Measurements from ENCODE around the gene KLHL33. TPM values are rescaled to one million over a fixed set of nuclear protein-coding genes. Genes with fewer than 3 reads are reported as not detected.

KLHL33 gene, protein sequence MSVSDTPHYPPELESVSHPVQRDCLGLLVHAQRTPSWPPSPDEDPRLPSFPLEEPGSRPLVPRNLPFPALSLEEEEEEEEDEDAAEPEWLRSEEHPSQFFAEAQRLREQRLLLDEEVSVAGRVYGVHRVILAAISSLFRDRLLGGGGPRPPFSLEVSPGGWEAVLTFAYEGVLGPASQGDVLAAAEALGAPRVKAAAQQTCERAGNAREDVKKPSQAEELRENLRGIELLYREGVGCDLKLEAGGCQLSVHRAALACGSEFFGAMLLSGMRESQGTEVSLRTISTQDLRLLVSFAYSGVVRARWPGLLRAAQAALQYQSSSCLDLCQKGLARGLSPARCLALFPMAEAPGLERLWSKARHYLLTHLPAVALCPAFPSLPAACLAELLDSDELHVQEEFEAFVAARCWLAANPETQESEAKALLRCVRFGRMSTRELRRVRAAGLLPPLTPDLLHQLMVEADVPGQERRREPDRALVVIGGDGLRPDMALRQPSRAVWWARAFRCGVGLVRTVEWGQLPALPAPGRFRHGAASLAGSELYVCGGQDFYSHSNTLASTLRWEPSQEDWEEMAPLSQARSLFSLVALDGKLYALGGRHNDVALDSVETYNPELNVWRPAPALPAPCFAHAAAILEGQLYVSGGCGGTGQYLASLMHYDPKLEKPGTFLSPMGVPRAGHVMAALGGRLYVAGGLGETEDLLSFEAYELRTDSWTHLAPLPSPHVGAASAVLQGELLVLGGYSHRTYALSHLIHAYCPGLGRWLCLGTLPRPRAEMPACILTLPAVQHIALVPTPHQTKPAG
- under 1 TPM; 0.15 to 0.17 TPM for total RNA-seq

DNA sequence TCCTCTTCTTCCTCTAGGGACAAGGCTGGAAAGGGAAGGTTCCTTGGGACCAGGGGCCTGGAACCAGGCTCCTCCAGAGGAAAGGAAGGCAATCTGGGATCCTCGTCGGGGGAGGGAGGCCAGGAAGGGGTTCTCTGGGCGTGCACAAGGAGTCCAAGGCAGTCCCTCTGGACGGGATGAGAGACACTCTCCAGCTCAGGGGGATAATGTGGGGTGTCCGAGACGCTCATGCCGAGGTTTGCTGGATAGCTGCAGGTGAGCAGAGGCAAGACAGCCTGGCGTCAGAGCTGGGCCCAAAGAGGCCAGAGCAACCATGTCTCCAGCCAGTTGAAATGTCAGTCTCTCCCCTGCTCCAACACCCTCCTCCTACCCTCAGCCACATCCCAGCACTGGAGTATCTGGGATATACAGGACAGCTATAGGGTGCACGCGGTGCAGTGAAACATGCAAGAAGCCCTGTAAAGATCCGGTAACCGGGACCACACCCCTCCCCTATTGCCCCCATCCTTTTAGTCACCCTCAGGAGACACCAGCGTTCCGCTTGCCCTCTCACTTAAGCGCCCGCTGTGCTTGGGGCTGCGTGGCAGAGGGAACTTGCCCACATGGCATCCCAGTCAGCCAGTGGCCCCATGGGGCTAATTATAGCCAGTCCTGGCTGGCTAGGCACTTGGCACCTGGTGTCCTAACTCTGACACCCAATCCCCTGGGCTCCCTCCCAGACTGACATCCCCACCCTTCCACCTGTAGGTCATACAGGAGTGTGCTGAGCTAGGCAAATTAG lies at the start of gene KLHL33:
Gene KLHL33 (minus strand): TSS at position 585 of the 781 bp plus-strand sequence. CDS start 355 bp downstream, at position 230.
- Mint-ChIP-seq H3K36me3 (ENCODE audit: low read depth) (no peaks in the 10 kb centered on the region), H3K4me1 (peaks cover 7% of the 10 kb centered on the region), H3K9me3 (no peaks in the 10 kb centered on the region), H3K27me3 (peaks cover 3% of the 10 kb centered on the region), H3K4me3 (no peak within 1 kb of the TSS), H3K27ac (peak within 1 kb of the TSS; percentile 26)
- ChIA-PET CTCF (interaction anchor here (0.9 to 1.1 kb wide), 2 partner anchors 13 to 20 kb away, joined by 5 to 6 read pairs; no protein-coding TSS in a partner anchor), POLR2A (no interaction called here)
- DNase-seq: no peak

DNA sequence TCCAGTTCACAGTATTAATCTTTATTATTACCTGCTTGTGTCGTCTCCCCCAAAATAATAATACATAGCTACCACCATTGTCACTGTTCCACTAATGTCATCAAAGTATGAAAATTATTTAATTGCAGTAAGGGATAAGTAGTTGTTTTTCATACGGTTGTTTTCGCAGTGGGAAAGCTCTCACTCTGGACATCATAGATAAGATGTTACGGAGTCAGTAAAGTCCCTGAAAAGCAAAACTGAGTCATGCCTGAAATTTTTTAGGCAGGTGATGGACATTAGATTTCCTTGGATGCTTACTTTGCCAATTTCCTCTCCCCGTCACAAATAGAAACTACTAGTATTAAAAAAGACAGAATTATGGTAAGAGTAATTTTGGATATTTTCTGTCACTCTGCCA lies 46.4 kb upstream of the KLHL33 start:
- H3K4me1 Mint-ChIP-seq: peaks cover 30% of the 10 kb centered on the region
- no peak overlapping the region for H3K4me3 Mint-ChIP-seq
- POLR2A ChIA-PET: no interaction called here
- no peak for DNase-seq
- peaks cover 27% of the 10 kb centered on the region for H3K36me3 Mint-ChIP-seq (ENCODE audit: low read depth)
- H3K27me3 Mint-ChIP-seq: no peaks in the 10 kb centered on the region
- H3K27ac Mint-ChIP-seq: no peak overlapping the region
- no peaks in the 10 kb centered on the region for H3K9me3 Mint-ChIP-seq
- CTCF ChIA-PET: interaction anchor here (0.7 to 1.3 kb wide), 2 partner anchors 16 to 155 kb away, joined by 3 read pairs; no protein-coding TSS in a partner anchor

DNA sequence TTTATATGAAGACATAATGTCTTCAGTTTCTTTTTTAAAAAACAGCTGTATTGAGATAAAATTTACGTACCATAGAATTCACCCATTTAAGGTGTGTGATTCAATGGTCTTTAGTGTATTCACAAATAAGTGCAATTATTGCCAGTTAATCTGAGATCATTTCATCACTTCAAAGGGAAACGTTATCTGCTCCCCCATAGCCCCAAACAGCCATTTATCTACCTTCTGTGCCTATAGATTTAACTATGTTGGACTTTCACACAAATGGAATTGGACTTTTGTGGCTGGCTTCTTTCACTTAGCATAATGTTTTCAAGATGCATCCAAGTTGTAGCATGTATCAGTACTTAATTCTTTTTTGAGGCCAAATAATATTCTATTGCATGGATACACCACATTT lies 42.9 kb upstream of the KLHL33 start:
- Mint-ChIP-seq H3K4me3 (no peak overlapping the region), H3K4me1 (peaks cover 49% of the 10 kb centered on the region), H3K9me3 (no peaks in the 10 kb centered on the region), H3K27ac (no peak overlapping the region), H3K27me3 (no peaks in the 10 kb centered on the region), H3K36me3 (ENCODE audit: low read depth) (peaks cover 62% of the 10 kb centered on the region)
- POLR2A ChIA-PET: no interaction called here
- CTCF ChIA-PET: interaction anchor here (0.8 to 0.9 kb wide), 2 partner anchors 11 to 203 kb away, joined by 3 to 4 read pairs; no protein-coding TSS in a partner anchor
- DNase-seq: no peak

DNA sequence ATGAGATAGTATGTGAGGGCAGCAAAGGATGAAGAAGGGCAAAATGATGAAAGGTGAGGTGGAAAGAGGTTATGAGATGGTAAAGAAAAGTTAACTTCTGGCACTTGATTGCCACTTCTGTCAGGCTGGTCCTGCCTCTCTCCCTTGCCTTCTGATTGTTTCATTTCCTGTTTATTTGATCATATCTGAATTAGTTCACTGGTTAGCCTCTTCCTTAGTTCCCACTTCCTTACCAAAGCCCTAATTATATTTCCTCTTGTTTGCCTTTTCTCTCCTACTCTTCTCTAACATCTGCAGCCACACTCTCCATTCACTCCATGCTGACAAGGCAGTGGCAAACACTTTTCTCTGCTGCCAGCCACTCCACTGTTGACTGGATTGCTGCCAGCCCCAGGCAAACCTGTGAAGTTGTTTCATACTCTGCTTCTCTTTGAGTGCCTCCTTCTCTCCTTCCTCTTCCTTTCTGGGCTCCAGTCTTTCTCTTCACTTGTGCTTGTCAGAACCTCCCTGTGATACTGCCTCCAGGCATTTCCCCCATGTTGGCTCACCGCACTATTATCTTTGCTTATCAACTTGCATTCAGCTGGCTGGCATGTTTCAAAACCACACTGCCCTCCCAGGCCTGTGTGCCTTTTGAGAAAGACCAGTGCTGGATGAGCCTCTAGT lies 41.4 kb upstream of the KLHL33 start:
- Mint-ChIP-seq H3K36me3 (ENCODE audit: low read depth) (peaks cover 75% of the 10 kb centered on the region), H3K9me3 (no peaks in the 10 kb centered on the region), H3K27ac (peak overlapping the region; percentile 85), H3K4me1 (peaks cover 60% of the 10 kb centered on the region), H3K27me3 (no peaks in the 10 kb centered on the region), H3K4me3 (peak overlapping the region; percentile 36)
- ChIA-PET POLR2A (no interaction called here), CTCF (no interaction called here)
- peak; percentile 44 for DNase-seq

DNA sequence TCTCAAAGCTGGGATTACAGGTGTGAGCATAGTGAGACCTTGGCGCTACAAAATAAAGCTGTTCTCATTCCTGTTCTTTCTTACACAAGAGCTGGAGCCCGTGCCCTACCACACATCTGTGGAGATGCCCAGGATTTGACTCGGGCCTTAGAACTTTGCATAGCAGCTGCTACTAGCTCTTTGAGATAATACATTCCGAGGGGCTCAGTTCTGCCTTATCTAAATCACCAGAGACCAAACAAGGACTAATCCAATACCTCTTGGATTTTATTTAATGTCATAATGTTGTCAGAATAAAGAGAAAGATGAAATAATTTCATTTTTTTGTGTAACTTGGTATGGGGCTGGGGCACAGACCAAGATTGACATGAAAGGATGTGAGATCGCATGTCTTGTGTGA lies 40.8 kb upstream of the KLHL33 start:
- Mint-ChIP-seq H3K27ac (peak overlapping the region; percentile 85), H3K27me3 (no peaks in the 10 kb centered on the region), H3K4me1 (peaks cover 66% of the 10 kb centered on the region), H3K4me3 (peak overlapping the region; percentile 36), H3K9me3 (no peaks in the 10 kb centered on the region), H3K36me3 (ENCODE audit: low read depth) (peaks cover 81% of the 10 kb centered on the region)
- ChIA-PET POLR2A (interaction anchor here (0.6 kb wide), 1 partner anchor 15 kb away, joined by 3 read pairs; the partner anchor contains the start of gene PIP4P1), CTCF (interaction anchor here (1.3 to 1.4 kb wide), 2 partner anchors 9 to 14 kb away, joined by 3 read pairs; no protein-coding TSS in a partner anchor)
- DNase-seq: no peak

DNA sequence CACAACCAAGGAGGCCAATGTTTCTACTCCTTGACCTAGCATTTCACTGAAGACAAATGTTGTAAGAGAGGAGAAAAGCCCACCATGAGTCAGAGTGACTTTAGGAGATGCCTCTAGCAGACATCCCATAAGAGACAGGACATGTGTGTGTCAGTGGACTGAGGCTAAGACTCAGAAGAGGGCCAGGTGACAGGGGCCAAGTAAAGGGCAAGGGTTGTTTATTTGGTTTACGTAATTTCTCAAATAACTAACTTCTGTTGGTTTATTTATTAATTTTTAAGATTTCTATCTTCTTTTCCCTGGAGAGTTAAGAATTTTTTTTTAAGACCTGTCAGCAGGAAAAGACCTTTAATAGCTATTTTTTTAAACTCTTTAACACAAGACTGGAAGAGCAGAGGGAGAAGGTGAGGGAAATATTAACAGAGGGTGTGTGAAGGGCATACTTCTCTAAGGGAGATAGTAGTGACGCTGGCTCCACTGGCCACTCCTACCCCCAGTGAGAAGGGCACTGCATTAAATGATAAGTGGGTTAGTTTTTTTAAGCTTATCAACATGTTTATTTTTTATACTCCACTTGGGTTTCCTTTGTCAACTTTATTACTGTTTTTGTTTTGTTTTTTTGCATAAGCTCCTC lies 36.7 kb upstream of the KLHL33 start:
- DNase-seq: no peak
- CTCF ChIA-PET: no interaction called here
- Mint-ChIP-seq H3K27me3 (no peaks in the 10 kb centered on the region), H3K4me1 (peaks cover 71% of the 10 kb centered on the region), H3K4me3 (peak overlapping the region; percentile 95), H3K9me3 (no peaks in the 10 kb centered on the region), H3K27ac (peak overlapping the region; percentile 54), H3K36me3 (ENCODE audit: low read depth) (peaks cover 75% of the 10 kb centered on the region)
- POLR2A ChIA-PET: interaction anchor here (0.7 kb wide), 1 partner anchor 17 kb away, joined by 3 read pairs; the partner anchor contains the start of gene APEX1

DNA sequence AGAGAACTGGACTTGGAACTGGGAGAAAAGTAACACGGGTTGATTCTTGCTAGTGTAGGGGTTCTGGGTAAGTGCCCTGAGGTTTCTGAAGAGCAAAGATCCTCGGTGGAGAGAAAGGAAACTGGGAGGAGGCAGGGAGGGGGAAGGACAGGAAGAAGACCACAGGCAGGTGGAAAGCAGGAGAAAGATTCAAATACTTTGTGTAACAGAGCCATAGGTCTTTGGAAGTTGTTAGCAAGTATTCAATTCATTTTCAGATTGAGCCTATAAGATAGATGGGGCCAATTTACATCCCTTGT lies 34.6 kb upstream of the KLHL33 start:
- Mint-ChIP-seq H3K4me1 (peaks cover 50% of the 10 kb centered on the region), H3K27ac (peak overlapping the region; percentile 97), H3K4me3 (peak overlapping the region; percentile 95), H3K9me3 (no peaks in the 10 kb centered on the region), H3K27me3 (peaks cover 2% of the 10 kb centered on the region), H3K36me3 (ENCODE audit: low read depth) (peaks cover 54% of the 10 kb centered on the region)
- no peak for DNase-seq
- ChIA-PET CTCF (interaction anchor here (0.9 to 1.4 kb wide), 3 partner anchors 11 to 44 kb away, joined by 3 read pairs; no protein-coding TSS in a partner anchor), POLR2A (interaction anchor here (1.4 to 1.6 kb wide), 2 partner anchors 9 to 15 kb away, joined by 5 to 9 read pairs; partner anchors contain the start of genes APEX1, OSGEP and PIP4P1)

DNA sequence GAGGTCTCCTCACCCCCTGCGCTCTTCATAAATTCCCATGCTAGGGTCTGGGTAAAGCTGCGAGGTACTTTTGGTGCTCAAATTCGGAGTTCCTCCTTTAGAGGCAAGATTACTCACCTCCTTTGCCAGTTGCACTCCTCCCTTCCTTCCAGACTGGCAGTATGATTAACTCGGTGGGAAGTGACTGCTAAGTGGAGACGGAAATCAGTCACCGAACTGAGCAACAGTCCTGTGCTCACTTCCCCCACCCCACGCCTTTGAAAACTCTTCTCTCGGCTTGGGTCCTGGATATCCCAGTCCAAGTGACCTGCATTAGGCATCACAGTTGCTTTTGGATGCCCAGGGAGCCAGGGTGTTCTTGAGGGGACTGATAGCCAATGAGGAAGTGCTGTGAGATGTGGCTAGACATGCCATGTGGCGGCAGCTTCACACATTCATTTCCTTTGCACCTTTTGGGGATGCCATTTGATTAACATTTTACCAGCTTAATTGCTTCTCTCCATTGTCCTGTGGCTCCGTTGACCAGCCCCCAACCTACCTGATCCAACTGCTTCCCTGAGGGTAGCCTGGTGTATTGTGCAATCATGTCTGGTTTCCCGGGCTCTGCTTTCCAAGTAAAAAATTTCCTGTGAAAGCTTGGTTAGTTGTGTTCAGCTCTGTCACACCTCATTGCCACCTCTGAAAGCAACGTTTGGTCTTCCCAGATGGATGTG lies 34.1 kb upstream of the KLHL33 start:
- H3K4me1 Mint-ChIP-seq: peaks cover 45% of the 10 kb centered on the region

DNA sequence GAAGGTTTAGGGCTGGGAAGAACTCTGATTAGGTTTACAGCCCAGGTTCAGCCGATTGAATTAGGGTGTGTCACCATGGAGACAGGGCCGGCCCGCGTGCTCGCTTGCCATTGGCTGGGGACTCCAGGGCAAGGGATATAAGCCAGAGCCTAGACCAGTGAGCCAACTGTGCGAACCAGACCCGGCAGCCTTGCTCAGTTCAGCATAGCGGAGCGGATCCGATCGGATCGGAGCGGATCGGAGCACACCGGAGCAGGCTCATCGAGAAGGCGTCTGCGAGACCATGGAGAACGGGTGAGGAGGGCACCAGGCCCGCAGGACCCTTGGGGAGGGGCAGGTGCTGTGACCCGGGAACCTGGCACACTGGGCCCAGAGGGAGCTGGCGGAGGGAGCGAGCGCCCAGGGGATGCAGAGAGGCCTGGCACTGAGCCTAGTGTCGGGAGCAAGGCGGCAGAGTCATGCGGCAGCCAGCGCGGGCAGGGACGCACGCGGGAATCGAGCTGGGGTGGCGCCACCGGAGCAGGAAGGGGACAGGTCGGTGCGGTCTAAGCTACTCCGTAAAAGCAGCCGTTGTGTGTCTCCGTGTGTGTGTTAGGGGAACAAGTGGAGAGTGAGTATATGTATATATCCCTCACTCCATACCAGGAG lies 33.4 kb upstream of the KLHL33 start, which contains the start of gene PNP:
Gene PNP (plus strand): TSS at position 165 of the 648 bp plus-strand sequence. CDS start 119 bp downstream, at position 284.
- H3K4me1 Mint-ChIP-seq: peaks cover 39% of the 10 kb centered on the region
- H3K27me3 Mint-ChIP-seq: peaks cover 2% of the 10 kb centered on the region
- H3K36me3 Mint-ChIP-seq (ENCODE audit: low read depth): peaks cover 42% of the 10 kb centered on the region
- CTCF ChIA-PET: interaction anchor here (0.9 kb wide), 2 partner anchors 45 to 214 kb away, joined by 3 read pairs; no protein-coding TSS in a partner anchor
- no peaks in the 10 kb centered on the region for H3K9me3 Mint-ChIP-seq
- peak within 1 kb of the TSS; percentile 97 for H3K27ac Mint-ChIP-seq
- POLR2A ChIA-PET: interaction anchor here (0.6 to 1.6 kb wide), 4 partner anchors 8 to 126 kb away, joined by 3 to 9 read pairs (median 6); partner anchors contain the start of genes APEX1, OSGEP, PARP2 and PIP4P1
- peak within 1 kb of the TSS; percentile 95 for H3K4me3 Mint-ChIP-seq
- DNase-seq: peak; percentile 94

More for the DNA sequence above, 34.1 kb upstream of the KLHL33 start:
- POLR2A ChIA-PET: interaction anchor here (0.6 to 1.6 kb wide), 4 partner anchors 9 to 126 kb away, joined by 3 to 9 read pairs (median 6); partner anchors contain the start of genes APEX1, OSGEP, PARP2 and PIP4P1
- DNase-seq: peak; percentile 48
- peak overlapping the region; percentile 95 for H3K4me3 Mint-ChIP-seq
- CTCF ChIA-PET: interaction anchor here (0.9 to 1.4 kb wide), 4 partner anchors 12 to 214 kb away, joined by 3 read pairs; no protein-coding TSS in a partner anchor
- peaks cover 2% of the 10 kb centered on the region for H3K27me3 Mint-ChIP-seq
- H3K9me3 Mint-ChIP-seq: no peaks in the 10 kb centered on the region
- H3K36me3 Mint-ChIP-seq (ENCODE audit: low read depth): peaks cover 48% of the 10 kb centered on the region
- H3K27ac Mint-ChIP-seq: peak overlapping the region; percentile 97

DNA sequence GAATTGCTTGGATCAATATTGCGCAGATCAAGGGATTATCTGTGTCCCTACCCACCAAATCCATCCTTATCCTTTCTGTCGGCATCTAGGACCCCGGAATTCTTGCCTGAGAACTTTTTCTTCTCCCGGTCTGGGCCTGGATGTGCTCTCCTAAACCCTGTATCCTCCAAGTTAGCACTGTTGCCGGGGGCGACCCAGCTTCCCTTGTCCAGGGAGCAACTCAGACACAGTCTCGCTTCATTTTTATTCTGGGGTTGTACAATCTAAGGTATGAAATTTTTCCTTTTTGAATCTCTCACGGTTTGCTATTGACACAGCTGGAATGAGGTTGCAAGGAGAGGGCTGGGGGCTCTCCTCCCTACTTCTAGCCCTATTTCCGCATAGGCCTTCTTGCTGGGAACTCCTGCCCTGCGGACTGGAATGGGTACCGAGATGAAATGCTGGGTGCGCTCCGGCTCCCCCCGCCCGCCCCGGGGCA lies 32.8 kb upstream of the KLHL33 start:
- peak overlapping the region; percentile 95 for H3K4me3 Mint-ChIP-seq
- no peaks in the 10 kb centered on the region for H3K9me3 Mint-ChIP-seq
- ChIA-PET POLR2A (no interaction called here), CTCF (no interaction called here)
- peak overlapping the region; percentile 97 for H3K27ac Mint-ChIP-seq
- H3K4me1 Mint-ChIP-seq: peaks cover 33% of the 10 kb centered on the region
- no peak for DNase-seq
- H3K36me3 Mint-ChIP-seq (ENCODE audit: low read depth): peaks cover 36% of the 10 kb centered on the region
- peaks cover 2% of the 10 kb centered on the region for H3K27me3 Mint-ChIP-seq

Data from activated CD4-positive, alpha-beta T cell treated with anti-CD3 and anti-CD28 coated beads, Interleukin-2, amount 10 ng/mL, durations not matched to agents 7 days and 5 days (primary cell).